Measurements from ENCODE around the gene ELL2. TPM values are rescaled to one million over a fixed set of nuclear protein-coding genes. Genes with fewer than 3 reads are reported as not detected.
A peak's percentile ranks its signal among the peaks of the same experiment; 100 is the strongest.

ELL2 gene
- total RNA-seq, 6 experiments from 2014 or later: 74.3 to 96.4 (median 84.5) TPM

DNA sequence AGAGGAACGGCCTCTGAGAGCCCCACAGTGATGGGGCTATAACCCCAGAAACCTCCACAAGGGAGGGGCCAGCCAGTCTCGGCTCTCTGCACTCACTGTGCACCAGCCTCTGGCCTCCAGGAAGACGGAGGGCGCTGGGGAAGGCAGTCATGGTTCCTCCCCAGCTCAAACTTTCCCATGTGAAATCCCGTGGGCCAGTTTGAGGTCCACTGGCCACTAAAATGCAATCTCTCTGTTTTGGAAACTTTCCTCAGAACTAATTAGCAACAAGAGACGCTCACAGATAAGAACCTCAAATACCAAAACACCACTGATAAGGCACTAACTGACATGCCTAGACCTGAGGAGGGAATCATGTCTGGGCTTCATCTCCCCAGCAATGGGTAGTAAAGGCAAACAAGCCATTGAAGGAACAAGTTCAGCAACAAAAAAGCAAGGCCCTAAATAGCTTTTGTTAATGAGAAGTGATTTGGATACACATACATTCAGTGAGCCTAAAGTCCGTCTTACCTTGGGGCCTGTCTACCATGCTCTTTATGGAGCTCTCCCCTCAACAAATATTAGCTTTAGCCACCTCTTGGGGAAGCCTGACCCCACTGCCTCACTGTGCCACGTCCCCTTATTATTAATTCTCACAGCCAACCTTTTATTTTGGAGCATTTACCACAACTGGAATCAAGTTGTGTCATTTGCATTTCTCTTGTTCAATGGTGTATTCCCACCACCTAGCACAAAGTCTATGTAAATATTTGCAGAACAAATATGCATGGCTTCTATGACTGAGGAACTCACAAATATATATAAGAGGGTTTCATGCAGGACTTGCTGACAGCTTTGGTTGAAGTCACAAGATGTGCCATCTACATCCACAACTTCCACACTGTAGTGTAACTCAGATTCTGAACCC lies 83.0 kb downstream of the ELL2 start:
- TF ChIP-seq POLR2A (IDR thresholded peaks at IDR 0.05): peak; percentile 56
- TF ChIP-seq, protein P1, sequence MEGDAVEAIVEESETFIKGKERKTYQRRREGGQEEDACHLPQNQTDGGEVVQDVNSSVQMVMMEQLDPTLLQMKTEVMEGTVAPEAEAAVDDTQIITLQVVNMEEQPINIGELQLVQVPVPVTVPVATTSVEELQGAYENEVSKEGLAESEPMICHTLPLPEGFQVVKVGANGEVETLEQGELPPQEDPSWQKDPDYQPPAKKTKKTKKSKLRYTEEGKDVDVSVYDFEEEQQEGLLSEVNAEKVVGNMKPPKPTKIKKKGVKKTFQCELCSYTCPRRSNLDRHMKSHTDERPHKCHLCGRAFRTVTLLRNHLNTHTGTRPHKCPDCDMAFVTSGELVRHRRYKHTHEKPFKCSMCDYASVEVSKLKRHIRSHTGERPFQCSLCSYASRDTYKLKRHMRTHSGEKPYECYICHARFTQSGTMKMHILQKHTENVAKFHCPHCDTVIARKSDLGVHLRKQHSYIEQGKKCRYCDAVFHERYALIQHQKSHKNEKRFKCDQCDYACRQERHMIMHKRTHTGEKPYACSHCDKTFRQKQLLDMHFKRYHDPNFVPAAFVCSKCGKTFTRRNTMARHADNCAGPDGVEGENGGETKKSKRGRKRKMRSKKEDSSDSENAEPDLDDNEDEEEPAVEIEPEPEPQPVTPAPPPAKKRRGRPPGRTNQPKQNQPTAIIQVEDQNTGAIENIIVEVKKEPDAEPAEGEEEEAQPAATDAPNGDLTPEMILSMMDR (IDR thresholded peaks at IDR 0.05): no peak
- 38% methylated on average over 5 of the region's 8 CpGs for WGBS (ENCODE audit: insufficient coverage, low coverage, low lambda C conversion rate, missing lambda C conversion rate)
- intact Hi-C loops (cut with DNase I): no loop called here
- DNase-seq (no peak), ATAC-seq (peak; percentile 57 to 76 (median 68))
- no peak overlapping the region for H3K4me3 ChIP-seq
- H3K27me3 ChIP-seq: no peaks in the 10 kb centered on the region
- H3K9me3 ChIP-seq: no peaks in the 10 kb centered on the region
- no peaks in the 10 kb centered on the region for H3K36me3 ChIP-seq
- H3K4me1 ChIP-seq: peaks cover 0 to 48% (median 19%) of the 10 kb centered on the region in 4 donors
- peak overlapping the region; percentile 61 to 84 (median 83) for H3K27ac ChIP-seq

DNA sequence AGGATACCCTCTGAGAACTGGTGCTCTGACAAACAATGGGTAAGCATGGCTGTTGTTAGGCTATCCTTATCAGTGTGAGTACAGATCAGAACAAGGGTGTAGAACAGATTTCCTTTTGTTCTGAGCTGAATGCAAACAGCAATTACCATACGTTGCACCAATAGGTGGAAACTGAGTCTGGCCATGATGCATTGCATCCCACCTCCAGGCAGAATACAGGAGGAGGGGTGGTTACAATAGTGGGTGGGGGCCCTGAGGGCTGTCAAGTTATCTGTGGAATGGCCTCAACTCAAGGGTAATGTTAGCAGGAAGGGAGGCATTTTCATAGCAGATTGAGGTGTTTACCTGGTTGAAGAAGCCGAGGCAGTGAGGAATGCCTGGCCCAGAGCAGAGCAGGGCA lies 84.9 kb downstream of the ELL2 start:
- 64% methylated on average over 2 of the region's 2 CpGs for WGBS (ENCODE audit: insufficient coverage, low coverage, low lambda C conversion rate, missing lambda C conversion rate)
- DNase-seq (no peak), ATAC-seq (no peak)
- H3K4me1 ChIP-seq: peaks cover 0 to 62% (median 24%) of the 10 kb centered on the region in 4 donors
- no peaks in the 10 kb centered on the region for H3K27me3 ChIP-seq
- H3K4me3 ChIP-seq: no peak overlapping the region
- intact Hi-C loops (cut with DNase I): no loop called here
- H3K36me3 ChIP-seq: no peaks in the 10 kb centered on the region
- no peak for TF ChIP-seq POLR2A (IDR thresholded peaks at IDR 0.05)
- H3K9me3 ChIP-seq: no peaks in the 10 kb centered on the region
- H3K27ac ChIP-seq: peak overlapping the region; percentile 21 to 67 (median 67)

DNA sequence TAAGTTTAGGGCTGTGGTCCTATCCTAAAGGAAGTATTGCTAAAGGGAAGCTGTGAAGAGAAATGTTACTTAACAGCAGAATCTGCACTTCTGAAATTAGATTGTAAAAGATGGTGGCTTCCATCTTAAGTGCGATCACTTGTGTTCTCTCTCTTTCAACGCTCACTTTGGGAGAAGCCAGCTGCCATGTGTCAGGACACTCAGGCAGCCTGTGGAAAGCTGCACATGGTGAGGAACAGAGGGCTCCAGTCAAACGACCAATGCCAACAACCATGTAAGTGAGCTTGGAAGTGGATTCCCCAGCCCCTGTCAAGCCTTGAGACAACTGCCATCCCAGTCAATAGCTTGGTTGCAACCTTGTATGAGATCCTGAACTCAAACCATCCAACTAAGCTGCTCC lies 87.4 kb downstream of the ELL2 start:
- H3K4me3 ChIP-seq: no peak overlapping the region
- DNase-seq: no peak
- H3K9me3 ChIP-seq: no peaks in the 10 kb centered on the region
- no peak for ATAC-seq
- 88% methylated on average over 3 of the region's 3 CpGs for WGBS (ENCODE audit: insufficient coverage, low coverage, low lambda C conversion rate, missing lambda C conversion rate)
- intact Hi-C loops (cut with DNase I): no loop called here
- peak overlapping the region in 2 of 3 donors; percentile 47 to 65 for H3K27ac ChIP-seq
- no peaks in the 10 kb centered on the region for H3K36me3 ChIP-seq
- no peak for TF ChIP-seq POLR2A (IDR thresholded peaks at IDR 0.05)
- TF ChIP-seq, protein P1 (IDR thresholded peaks at IDR 0.05): no peak
- H3K27me3 ChIP-seq: no peaks in the 10 kb centered on the region
- H3K4me1 ChIP-seq: peaks cover 0 to 48% (median 20%) of the 10 kb centered on the region in 4 donors

DNA sequence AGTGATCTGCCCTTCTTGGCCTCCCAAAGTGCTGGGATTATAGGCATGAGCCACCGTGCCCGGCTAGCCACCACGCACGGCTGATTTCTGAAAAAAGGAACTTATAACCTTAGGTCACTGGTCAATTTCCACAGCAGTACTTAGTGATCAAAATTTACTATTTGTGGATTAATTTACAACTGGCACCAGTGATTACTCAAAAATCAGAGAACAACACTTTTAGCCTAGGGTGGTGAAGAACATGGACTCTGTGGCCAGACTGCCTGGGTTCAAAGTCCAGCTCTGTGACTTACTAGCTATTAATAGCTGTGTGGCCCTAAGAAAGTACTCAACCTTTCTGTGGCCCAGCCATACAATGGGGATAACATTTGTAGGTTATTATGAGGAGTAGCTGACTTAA lies 88.3 kb downstream of the ELL2 start:
- peak overlapping the region; percentile 34 to 65 (median 47) for H3K27ac ChIP-seq

More for the DNA sequence above, 88.3 kb downstream of the ELL2 start:
- Histone ChIP-seq H3K4me3 (no peak overlapping the region), H3K27me3 (no peaks in the 10 kb centered on the region), H3K4me1 (peaks cover 0 to 40% (median 15%) of the 10 kb centered on the region in 4 donors), H3K9me3 (no peaks in the 10 kb centered on the region), H3K36me3 (no peaks in the 10 kb centered on the region)
- WGBS (ENCODE audit: insufficient coverage, low coverage, low lambda C conversion rate, missing lambda C conversion rate): 17% methylated on average over 4 of the region's 4 CpGs
- DNase-seq (peak; percentile 39 to 81 (median 71)), ATAC-seq (peak; percentile 64 to 85 (median 78))
- intact Hi-C loops (cut with DNase I): no loop called here
- TF ChIP-seq POLR2A (IDR thresholded peaks at IDR 0.05): no peak
- TF ChIP-seq, protein P1 (IDR thresholded peaks at IDR 0.05): no peak
